Peyer's patch (tissue), 4 donors: ENCODE measurements around the gene POLD2.

Source experiments
- POLR2A ChIP-seq, 2 donors: fragments of 450-650 bp; IDR thresholded peaks; one replicate each; pipeline ENCODE4 v1.5.1; 2017; ENCODE audit warnings: antibody characterized with exemption in 2 of 2, mild to moderate bottlenecking in 2 of 2, moderate library complexity in 2 of 2
- TF ChIP-seq, protein P1 (sequence below), 6 experiments: fragments of 450-650 bp in 4 of 6; fragments of 200-600 bp in 2 of 6; sonication (generic) in 1 of 6; IDR thresholded peaks; one replicate each; pipeline ENCODE4 v1.5.1; 2017 to 2019; ENCODE audit warnings: antibody characterized with exemption in 6 of 6, mild to moderate bottlenecking in 3 of 6, moderate library complexity in 1 of 6

- TF ChIP-seq, protein P1, sequence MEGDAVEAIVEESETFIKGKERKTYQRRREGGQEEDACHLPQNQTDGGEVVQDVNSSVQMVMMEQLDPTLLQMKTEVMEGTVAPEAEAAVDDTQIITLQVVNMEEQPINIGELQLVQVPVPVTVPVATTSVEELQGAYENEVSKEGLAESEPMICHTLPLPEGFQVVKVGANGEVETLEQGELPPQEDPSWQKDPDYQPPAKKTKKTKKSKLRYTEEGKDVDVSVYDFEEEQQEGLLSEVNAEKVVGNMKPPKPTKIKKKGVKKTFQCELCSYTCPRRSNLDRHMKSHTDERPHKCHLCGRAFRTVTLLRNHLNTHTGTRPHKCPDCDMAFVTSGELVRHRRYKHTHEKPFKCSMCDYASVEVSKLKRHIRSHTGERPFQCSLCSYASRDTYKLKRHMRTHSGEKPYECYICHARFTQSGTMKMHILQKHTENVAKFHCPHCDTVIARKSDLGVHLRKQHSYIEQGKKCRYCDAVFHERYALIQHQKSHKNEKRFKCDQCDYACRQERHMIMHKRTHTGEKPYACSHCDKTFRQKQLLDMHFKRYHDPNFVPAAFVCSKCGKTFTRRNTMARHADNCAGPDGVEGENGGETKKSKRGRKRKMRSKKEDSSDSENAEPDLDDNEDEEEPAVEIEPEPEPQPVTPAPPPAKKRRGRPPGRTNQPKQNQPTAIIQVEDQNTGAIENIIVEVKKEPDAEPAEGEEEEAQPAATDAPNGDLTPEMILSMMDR (IDR thresholded peaks at IDR 0.05) = no peak
- TF ChIP-seq POLR2A (IDR thresholded peaks at IDR 0.05) = no peak
Observed at GRCh38 chr7:44116087-44116788, 7.1 kb downstream of the POLD2 start.
